NK-92 (cell line): ENCODE results near the gene ZNF593.

Experiments used
- DNase-seq: peaks from one replicate; lab custom pipeline; 2025; ENCODE audit not compliant: unreplicated experiment; lab: John Stamatoyannopoulos, UW

ZNF593 gene

DNA sequence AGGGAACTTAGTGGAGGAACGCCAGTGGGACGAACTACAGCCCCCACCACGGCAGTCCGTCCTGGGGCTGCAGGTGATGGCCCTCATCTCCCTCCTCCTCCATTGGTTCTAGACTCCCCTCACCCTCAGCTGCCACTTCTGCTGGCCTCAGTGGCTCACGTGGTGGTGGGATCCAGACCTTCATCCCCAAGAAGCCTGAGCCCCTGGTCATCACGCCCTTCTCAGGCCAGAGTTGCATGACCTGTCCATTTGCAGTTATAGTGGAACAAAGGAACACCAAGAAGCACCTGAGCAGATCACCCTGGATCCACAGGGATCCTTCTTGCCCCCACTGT lies 23.8 kb upstream of the ZNF593 start:
- no peak for DNase-seq

DNA sequence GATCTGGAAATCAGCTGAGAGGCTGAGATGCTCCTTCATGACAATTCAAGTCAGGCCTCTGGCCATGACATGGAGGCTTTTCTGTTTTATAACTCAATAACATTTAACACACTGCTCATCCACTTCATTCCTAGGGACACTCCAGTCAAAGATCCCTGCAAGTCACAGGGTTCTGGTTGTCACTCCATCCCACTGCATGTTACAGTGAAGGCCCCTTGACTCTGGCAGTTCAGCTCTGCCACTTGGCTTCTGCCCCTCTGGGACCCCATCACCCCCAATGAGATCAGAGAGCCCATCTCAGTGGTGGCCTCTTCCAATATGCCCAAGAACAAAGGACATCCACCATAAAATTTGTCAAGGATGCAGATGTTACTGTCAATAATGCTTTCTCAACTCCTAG lies 20.8 kb upstream of the ZNF593 start:
- DNase-seq: no peak

- no peak for DNase-seq
These were observed 15.7 kb upstream of the ZNF593 start for GRCh38 chr1:26153966-26154532.

DNA sequence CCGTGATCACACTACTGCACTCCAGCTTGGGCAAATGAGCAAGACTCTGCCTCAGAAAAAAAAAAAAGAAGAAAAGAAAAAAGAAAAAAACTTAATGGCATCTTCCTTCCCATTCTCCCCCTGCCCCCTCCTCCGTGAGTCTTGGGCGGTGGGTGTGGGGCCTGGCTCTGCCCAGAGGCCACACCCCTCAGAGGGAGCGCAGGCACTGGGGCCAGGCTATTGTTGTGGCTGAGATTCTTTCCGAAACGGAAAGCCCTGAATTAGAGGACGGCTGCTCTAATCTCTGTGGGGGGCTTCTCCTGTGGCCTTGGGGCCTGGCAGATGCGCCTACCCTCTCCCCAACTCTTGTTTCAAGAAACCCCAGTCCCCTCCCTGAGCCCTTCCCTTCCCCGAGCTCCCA lies 15.0 kb upstream of the ZNF593 start:
- DNase-seq: no peak

- no peak for DNase-seq
These were observed 14.1 kb upstream of the ZNF593 start for GRCh38 chr1:26155370-26156284.

GRCh38 chr1:26156285-26157038 lies 13.2 kb upstream of the ZNF593 start:
- no peak for DNase-seq

GRCh38 chr1:26158271-26158907 lies 11.3 kb upstream of the ZNF593 start:
- DNase-seq: no peak

DNA sequence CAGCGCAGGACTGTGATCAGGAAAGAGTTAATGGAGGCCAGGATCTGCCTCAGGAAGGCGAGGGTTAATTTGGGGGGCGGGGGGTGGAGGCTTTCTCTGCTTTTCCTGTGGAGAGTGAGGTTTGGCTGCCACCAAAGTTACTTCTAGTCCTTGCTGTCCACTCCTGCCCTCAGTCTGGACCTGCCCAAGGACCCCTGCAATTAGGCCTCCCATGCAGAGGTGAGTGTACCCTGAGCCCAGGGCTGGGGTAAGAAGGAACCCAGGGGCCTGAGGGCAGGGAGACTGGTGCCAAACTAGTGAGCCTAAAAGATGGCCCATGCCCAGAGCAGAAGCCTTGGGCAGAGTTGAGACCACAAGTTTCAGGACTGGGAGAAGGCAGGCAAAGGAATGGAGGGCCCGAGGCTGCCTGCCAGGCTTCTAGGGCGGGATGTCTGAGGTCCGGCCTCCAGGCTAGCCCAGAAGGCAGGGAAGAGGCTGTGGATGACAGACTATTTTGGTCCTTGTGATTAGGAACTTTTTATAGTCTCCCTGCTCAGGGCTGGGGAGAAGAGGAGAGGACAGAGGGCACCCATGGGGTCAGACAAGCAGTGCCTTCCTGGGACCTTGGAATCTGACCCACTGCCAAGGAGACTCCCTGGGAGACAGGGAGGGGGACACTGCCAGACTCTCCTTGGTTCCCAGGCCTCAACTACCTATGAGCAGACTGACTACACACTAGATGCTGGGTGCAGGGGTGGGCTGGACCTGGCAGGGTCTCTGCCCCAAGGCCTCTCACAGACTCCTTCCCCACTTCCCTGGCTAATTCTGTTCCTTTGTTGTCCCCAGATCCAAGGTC lies 10.6 kb upstream of the ZNF593 start, which contains the start of gene FAM110D:
Gene FAM110D, plus strand, starts transcription at position 172 of the 835 bp plus-strand sequence. CDS start 2,213 bp downstream, outside the sequence.
- no peak for DNase-seq

- DNase-seq: no peak
These were observed 10.0 kb upstream of the ZNF593 start for GRCh38 chr1:26159743-26160039.

DNA sequence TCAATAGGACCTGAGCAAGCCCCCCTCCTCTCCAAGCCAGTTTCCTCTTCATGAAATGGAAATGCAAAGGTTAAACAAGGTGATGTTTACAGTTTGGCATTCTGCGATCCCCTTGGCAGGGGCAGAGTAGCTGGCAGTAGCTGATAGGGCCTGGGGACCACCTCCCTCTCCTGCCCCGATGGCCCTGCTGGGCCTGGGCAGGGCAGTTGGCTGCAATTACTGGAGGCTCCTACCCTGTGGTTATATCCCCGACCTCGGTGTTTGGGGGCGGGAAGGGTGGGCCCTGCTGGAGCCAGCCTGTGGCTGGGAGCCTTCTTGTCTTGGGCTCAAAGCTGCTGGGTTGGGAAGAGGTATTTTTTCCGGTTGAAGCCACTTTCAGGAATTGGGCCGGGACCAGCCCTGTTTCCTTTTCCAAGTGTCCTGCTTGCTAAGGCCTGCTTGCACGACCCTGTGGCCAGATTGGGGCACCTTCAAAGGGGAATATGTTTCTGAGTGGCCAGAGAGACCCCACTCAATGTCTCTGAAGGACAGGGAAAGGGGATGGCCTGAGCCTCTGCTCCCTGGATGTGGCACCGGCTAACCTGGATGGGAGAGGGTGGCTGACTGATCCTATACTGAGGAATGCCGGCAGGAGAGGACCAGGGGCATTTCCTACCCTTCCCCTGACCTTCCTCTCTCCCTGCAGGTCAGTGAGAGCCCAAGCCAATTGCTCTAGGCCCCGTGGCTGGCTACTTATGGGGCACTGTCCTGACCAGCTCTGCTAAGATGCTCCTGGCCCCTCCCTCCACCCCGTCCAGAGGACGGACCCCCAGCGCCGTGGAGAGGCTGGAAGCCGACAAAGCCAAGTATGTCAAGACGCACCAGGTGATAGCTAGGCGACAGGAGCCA lies 8.9 kb upstream of the ZNF593 start:
- DNase-seq: no peak

DNA sequence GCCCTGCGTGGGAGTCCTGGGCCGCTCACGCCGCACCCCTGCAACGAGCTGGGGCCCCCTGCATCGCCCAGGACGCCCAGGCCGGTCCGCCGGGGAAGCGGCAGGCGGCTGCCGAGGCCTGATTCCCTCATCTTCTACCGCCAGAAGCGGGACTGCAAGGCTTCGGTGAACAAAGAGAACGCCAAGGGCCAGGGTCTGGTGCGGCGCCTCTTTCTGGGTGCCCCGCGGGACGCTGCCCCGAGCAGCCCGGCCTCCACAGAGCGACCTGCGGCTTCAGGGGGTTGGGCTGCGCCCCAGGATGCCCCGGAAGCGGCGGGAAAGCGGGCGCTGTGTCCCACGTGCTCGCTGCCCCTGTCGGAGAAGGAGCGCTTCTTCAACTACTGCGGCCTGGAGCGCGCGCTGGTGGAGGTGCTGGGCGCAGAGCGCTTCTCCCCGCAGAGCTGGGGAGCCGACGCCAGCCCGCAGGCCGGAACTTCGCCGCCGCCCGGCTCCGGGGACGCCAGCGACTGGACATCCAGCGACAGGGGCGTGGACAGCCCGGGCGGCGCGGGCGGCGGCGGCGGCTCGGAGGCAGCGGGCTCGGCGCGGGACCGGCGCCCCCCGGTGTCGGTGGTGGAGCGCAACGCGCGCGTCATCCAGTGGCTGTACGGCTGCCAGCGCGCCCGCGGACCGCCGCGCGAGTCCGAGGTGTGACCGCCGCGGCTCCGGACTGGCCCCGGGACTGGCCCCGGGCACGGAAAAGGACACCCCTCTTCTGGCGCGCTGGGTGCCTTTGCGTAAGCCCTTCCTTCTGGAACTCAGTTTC lies 8.1 kb upstream of the ZNF593 start:
- DNase-seq: no peak

DNA sequence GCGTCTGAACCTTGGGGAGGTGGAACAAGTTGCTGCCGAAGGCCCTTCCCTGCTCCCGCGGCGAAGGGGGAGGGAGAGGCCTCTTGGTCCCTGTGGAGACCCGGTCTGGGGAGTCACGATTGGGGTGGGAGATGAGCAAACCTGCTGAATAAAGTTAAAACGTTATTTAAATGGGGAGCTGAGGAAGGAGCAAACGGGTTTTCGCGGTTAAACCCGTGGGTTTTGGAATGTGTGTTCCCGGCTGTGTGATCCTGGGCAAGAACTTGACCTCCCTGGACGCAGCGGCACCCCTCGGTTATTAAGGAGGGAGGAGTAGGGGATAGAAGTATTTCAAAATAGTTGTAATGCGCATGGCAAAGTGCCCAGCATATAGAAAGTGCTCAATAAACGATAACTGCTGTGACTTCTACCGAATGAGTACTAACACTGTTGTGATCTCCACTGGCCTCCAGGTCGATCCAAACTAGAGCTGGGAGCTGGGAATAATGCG lies 7.4 kb upstream of the ZNF593 start:
- no peak for DNase-seq

DNA sequence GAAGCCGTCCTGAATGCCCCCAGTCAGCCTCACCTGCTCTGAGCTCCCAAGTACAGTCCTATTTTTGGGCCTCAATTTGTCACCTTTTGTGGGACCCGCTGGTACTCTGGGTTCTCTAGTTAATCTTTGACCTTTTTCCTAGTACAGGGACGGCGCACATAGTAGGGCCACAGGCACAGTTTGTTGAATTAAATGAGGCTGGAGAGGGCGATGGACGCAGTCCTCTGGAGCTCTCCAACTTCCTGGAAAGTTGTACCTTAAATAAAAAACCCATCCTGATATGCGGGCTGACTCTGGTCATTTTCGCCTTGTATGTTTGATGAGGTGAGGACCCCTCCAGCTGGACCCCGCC lies 6.0 kb upstream of the ZNF593 start:
- DNase-seq: no peak

DNA sequence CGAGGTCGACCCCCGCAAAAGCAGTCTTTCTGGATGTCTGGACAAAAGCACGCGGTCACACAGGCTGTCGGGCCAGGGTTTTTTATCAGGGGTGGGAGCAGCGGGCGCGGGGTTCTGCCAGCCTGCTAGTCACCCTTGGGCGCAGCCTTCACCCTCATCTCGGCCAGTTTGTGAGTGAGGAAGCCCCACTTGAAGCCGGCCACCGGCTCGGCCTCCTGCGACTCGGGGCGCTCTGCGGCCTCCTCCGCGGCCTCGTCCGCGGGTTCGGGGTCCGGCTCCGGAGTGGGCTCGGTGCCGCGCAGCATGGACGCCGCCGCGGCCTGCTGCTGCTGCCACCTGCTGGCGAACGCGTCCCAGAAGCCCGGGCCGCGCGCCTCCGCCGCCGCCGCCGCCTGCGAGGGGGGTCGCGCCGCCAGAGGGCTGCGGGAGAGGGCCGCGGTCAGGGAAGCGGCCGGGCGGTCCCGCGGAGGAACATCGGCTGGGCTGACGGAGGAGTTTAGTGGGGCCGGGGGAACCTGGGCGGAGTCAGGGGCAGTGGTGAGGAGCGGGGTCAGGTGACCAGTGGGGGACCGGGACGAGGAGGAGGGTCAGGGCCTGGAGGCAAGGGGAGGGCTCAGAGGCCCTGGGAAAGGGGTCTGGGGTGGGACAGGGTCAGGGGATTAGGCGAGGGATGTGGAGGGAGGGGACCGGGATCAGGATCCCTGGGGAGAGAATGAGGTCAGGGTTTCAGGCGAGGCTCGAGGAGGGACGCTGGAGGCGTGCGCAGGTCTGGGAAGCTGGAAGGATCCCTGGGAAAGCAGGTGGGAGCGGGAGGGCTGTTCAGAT lies 5.5 kb upstream of the ZNF593 start:
- DNase-seq: no peak

GRCh38 chr1:26164861-26165842 lies 4.6 kb upstream of the ZNF593 start:
- DNase-seq: no peak

GRCh38 chr1:26166719-26167281 lies 2.9 kb upstream of the ZNF593 start:
- no peak for DNase-seq
